ENCODE measurements around the gene TPX2. TPM values are rescaled to one million over a fixed set of nuclear protein-coding genes. Genes with fewer than 3 reads are reported as not detected.
"Not testable (repeated sequence)": the region's sequence is repeated elsewhere in the genome, so short reads cannot be mapped to it uniquely, and the experiment has no call there.

The TPX2 gene
- total RNA-seq, 2 donors from 2014 or later = 51.8 to 102 TPM

DNA sequence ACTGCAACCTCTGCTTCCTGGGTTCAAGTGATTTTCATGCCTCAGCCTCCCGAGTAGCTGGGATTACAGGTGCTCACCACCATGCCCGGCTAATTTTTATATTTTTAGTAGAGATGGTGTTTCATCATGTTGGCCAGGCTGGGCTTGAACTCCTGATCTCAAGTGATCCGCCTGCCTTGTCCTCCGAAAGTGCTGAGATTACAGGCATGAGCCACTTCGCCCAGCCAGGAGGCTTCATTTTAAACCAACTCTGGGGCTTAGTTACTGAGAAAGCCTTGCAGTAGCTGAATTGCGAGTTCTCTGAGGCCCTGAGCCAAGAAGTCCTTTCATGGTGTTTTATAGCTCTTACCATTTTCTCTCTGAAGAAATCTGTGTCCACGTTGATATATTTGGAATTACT, 75.1 kb downstream of the TPX2 start:
- not testable (repeated sequence) for H3K4me1 Mint-ChIP-seq (ENCODE audit: low read depth in 2 of 2); H3K36me3 Mint-ChIP-seq; DNase-seq (ENCODE audit: low spot score); ATAC-seq; H3K4me3 Mint-ChIP-seq; H3K27ac Mint-ChIP-seq; H3K27me3 Mint-ChIP-seq; H3K9me3 Mint-ChIP-seq

DNA sequence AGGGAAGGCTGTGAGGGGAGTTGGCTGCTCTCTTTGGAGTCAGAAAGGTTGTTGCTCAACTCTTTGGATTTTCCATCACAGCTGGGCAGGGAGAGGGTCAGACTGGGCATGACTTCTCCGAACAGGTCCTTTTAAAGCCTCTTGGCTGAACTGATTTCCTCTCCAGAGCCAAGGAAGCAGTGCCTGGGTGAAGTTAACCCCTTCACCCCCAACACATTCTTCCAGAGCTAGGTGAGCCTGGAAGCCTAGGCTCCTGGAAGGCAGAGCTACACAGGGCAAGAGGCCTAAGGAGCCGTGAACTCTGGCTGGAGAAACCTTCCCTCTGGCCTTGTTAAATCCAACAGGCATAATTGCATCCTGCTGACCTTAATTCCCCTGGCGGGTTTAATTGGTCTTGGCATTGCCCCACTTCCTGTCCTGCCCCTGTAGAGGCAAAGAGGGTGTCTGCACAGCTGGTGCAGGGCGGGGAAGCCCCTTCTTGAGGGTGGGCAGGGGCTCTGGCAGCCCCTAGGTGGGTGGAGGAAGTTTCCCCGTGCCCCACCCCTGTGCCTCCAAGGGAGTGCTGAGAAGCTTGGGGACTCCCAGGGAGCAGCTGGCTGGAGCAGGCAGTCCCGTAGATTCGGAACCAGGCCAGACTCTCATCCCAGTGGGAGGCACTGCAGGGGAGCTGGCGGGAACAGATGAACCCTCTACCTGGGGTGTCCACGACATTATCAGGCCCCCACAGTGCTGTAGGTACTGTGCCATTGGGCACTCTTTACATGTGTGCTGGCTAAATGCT, 76.5 kb downstream of the TPX2 start:
- Mint-ChIP-seq H3K4me1 (ENCODE audit: low read depth in 2 of 2) (no peaks in the 10 kb centered on the region), H3K9me3 (no peaks in the 10 kb centered on the region), H3K27me3 (no peaks in the 10 kb centered on the region), H3K27ac (no peak overlapping the region), H3K36me3 (no peaks in the 10 kb centered on the region), H3K4me3 (no peak overlapping the region)
- ATAC-seq (no peak), DNase-seq (ENCODE audit: low spot score) (no peak)

DNA sequence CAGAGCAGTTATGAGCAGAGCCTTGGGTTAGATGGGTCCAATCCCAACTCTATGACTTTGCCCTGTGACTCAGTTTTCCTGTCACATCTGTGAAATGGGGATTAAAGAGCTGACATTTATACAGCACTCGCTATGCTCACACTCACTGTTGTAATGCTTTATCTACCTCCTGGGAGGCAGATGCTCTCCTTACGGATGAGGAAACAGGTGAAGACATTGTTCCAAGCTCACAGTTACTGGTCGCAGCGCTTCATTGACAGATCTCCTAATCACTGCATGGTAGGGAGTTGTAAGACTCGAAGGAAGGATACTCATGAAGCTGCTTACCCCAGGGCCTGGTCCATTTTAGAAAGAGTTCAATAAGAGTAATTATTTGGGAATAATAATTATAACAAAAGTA, 77.1 kb downstream of the TPX2 start:
- Mint-ChIP-seq H3K4me3 (no peak overlapping the region), H3K27me3 (no peaks in the 10 kb centered on the region), H3K9me3 (no peaks in the 10 kb centered on the region), H3K27ac (no peak overlapping the region), H3K36me3 (no peaks in the 10 kb centered on the region), H3K4me1 (ENCODE audit: low read depth in 2 of 2) (no peaks in the 10 kb centered on the region)
- DNase-seq (ENCODE audit: low spot score) = no peak
- no peak for ATAC-seq

DNA sequence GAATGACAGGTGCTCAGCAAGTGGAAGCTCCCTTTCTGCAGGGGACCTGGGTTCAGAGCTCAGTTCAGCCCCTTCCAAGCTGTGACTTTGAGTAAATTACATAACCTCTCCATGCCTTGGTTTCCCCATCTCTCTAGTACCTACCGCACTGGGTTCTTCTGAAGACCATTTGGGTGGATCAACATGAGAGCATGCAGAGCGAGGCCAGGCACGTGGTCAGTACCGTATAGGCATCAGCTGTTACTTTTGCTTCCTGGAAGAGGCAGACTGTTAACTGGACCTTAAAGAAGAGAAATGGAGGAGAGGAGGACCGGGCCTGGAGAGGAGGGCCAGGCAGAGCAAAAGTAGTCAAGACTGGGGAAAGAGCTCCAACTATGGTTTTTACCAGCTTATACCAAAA, 78.4 kb downstream of the TPX2 start:
- Mint-ChIP-seq H3K9me3 (no peaks in the 10 kb centered on the region), H3K4me3 (no peak overlapping the region), H3K27ac (no peak overlapping the region), H3K36me3 (no peaks in the 10 kb centered on the region), H3K27me3 (peaks cover 0 to 4% of the 10 kb centered on the region in 2 donors), H3K4me1 (ENCODE audit: low read depth in 2 of 2) (peaks cover 0 to 4% of the 10 kb centered on the region in 2 donors)
- DNase-seq (ENCODE audit: low spot score) (no peak), ATAC-seq (no peak)

DNA sequence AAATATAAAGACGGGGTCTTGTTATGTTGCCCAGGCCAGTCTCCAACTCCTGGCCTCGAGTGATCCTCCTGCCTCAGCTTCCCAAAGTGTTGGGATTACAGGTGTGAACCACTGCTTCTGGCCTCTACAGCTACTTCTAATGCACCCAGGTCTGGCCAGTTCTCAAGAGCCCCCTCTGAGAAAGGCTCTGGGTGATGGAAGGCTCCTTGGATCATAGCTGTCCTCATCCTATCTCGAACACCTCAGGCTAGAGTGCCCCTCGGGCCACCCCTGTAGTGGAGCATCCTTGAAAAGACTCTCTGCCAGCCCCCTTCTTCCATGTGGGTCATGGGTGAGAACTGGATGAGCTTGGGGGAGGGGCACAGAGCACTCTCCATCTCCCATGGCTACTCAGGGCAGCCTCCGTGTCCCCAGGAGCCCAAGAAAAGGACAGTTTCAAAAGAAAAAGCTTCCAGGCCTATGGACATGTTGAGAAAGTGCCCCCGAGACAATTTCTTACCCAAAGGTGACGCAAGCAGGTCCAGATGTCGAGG, 79.4 kb downstream of the TPX2 start:
- peaks cover 0 to 4% of the 10 kb centered on the region in 2 donors for H3K4me1 Mint-ChIP-seq (ENCODE audit: low read depth in 2 of 2)
- no peak for ATAC-seq
- DNase-seq (ENCODE audit: low spot score) = no peak
- no peak overlapping the region for H3K27ac Mint-ChIP-seq
- no peaks in the 10 kb centered on the region for H3K36me3 Mint-ChIP-seq
- H3K27me3 Mint-ChIP-seq = peaks cover 0 to 4% of the 10 kb centered on the region in 2 donors
- H3K9me3 Mint-ChIP-seq = no peaks in the 10 kb centered on the region
- no peak overlapping the region for H3K4me3 Mint-ChIP-seq

DNA sequence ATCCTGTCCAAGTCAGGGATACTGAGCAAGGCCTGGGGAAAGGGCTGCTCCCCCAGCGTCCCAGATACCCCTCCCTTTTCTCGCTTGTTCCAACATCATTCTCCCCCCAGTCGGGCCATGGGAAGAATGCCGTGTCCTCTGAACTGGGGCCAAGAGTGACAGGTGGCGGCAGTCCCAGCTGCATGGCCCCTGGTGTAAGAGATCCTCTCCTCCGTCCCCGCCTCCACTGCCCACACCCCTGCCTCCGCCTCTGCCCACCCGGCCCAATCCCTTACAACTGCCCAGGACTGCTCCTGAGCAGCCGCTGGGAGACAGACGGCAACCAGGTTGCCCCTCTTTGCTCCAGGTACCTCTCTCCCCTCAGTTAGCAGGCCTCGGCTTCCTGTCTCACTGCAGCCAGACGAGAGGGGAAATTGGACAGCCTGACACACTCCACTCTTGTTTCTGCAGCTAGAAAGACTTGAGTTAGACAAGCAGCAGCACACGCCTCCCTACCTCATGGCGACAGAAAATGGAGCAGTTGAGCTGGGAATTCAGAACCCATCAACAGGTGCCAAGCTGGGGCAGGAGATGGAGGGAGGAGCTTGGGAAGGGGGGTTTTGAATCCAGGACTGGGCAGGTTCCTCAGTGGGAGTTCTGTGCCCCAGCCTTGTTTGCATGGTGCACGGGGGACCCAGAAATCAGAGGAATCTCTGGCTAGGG, 80.1 kb downstream of the TPX2 start, which contains the start of gene MYLK2:
TSS of gene MYLK2 (plus strand) at position 274 of the 702 bp plus-strand sequence. CDS start at position 499, 225 bp downstream.
- ATAC-seq (no peak), DNase-seq (ENCODE audit: low spot score) (no peak)
- no peaks in the 10 kb centered on the region for H3K36me3 Mint-ChIP-seq
- H3K4me3 Mint-ChIP-seq = no peak within 1 kb of the TSS
- no peaks in the 10 kb centered on the region for H3K9me3 Mint-ChIP-seq
- H3K27me3 Mint-ChIP-seq = peaks cover 0 to 7% of the 10 kb centered on the region in 2 donors
- H3K27ac Mint-ChIP-seq = no peak within 1 kb of the TSS
- H3K4me1 Mint-ChIP-seq (ENCODE audit: low read depth in 2 of 2) = peaks cover 0 to 4% of the 10 kb centered on the region in 2 donors

DNA sequence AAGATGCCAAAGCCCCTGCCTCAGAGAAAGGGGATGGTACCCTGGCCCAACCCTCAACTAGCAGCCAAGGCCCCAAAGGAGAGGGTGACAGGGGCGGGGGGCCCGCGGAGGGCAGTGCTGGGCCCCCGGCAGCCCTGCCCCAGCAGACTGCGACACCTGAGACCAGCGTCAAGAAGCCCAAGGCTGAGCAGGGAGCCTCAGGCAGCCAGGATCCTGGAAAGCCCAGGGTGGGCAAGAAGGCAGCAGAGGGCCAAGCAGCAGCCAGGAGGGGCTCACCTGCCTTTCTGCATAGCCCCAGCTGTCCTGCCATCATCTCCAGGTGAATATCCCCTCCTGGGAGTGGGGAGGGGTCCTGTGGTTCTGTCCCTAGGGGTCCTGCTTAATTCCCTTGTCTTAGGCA, 81.1 kb downstream of the TPX2 start:
- peaks cover 0 to 7% of the 10 kb centered on the region in 2 donors for H3K27me3 Mint-ChIP-seq
- DNase-seq (ENCODE audit: low spot score) = no peak
- H3K4me1 Mint-ChIP-seq (ENCODE audit: low read depth in 2 of 2) = peaks cover 0 to 4% of the 10 kb centered on the region in 2 donors
- H3K27ac Mint-ChIP-seq = no peak overlapping the region
- ATAC-seq = no peak
- no peak overlapping the region for H3K4me3 Mint-ChIP-seq
- no peaks in the 10 kb centered on the region for H3K36me3 Mint-ChIP-seq
- no peaks in the 10 kb centered on the region for H3K9me3 Mint-ChIP-seq

DNA sequence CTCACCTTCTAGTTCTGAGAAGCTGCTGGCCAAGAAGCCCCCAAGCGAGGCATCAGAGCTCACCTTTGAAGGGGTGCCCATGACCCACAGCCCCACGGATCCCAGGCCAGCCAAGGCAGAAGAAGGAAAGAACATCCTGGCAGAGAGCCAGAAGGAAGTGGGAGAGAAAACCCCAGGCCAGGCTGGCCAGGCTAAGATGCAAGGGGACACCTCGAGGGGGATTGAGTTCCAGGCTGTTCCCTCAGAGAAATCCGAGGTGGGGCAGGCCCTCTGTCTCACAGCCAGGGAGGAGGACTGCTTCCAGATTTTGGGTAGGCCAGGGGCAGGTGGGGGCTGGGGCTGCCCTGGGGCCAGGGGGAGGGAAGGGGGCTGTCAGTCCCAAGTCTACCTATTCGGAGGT, 82.3 kb downstream of the TPX2 start:
- peaks cover 0 to 7% of the 10 kb centered on the region in 2 donors for H3K27me3 Mint-ChIP-seq
- no peak for DNase-seq (ENCODE audit: low spot score)
- no peak overlapping the region for H3K4me3 Mint-ChIP-seq
- H3K36me3 Mint-ChIP-seq = no peaks in the 10 kb centered on the region
- H3K4me1 Mint-ChIP-seq (ENCODE audit: low read depth in 2 of 2) = peaks cover 0 to 4% of the 10 kb centered on the region in 2 donors
- H3K9me3 Mint-ChIP-seq = no peaks in the 10 kb centered on the region
- ATAC-seq = no peak
- no peak overlapping the region for H3K27ac Mint-ChIP-seq

DNA sequence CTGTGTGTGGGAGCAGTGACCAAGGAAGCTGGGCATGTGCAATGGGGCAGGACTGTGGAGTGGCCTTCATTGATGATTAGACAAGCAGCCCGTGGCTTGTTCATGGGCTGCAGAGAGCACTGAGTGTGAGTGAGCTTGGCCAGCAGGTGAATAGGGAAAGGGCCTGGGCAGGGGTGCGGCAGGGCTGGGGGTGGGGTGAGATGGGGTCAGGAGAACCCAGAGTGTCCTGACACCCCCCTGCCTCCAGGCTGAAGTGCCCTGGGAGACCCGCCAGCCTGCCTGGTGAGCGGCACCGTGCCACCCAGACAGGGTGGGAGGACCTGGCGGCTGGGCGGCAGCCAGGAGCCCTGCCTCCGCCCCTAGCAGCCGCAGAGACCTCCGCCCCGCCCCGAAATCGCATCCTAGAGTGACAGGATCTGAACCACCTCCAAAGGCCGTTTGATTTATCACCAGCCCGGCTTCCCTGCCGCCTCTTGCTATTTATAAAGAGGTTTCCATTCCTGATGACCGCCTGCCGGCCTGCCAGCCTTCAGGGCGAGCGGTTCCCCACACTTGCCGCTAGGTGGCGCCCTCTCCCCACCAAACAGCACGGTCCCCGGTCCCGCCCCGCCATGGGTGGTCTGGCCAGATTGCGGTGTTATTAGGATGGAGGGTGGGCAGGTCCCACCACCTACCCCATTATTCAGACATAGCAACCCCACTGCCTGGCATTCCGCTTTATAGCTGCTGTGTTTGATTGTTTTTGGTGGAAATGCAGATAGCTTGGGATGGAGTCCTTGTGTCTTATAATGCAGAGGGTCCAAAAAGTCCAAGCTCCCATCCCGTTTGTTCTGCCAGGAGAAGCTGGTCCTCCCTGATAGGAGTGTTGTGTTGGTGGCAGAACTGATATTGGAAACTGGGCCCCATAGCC, 83.6 kb downstream of the TPX2 start:
- no peak overlapping the region for H3K27ac Mint-ChIP-seq
- ATAC-seq = peak; percentile 79 to 84
- no peaks in the 10 kb centered on the region for H3K36me3 Mint-ChIP-seq
- H3K4me1 Mint-ChIP-seq (ENCODE audit: low read depth in 2 of 2) = peaks cover 0 to 4% of the 10 kb centered on the region in 2 donors
- DNase-seq (ENCODE audit: low spot score) = peak; percentile 72
- no peaks in the 10 kb centered on the region for H3K9me3 Mint-ChIP-seq
- no peak overlapping the region for H3K4me3 Mint-ChIP-seq
- H3K27me3 Mint-ChIP-seq = peaks cover 0 to 7% of the 10 kb centered on the region in 2 donors

DNA sequence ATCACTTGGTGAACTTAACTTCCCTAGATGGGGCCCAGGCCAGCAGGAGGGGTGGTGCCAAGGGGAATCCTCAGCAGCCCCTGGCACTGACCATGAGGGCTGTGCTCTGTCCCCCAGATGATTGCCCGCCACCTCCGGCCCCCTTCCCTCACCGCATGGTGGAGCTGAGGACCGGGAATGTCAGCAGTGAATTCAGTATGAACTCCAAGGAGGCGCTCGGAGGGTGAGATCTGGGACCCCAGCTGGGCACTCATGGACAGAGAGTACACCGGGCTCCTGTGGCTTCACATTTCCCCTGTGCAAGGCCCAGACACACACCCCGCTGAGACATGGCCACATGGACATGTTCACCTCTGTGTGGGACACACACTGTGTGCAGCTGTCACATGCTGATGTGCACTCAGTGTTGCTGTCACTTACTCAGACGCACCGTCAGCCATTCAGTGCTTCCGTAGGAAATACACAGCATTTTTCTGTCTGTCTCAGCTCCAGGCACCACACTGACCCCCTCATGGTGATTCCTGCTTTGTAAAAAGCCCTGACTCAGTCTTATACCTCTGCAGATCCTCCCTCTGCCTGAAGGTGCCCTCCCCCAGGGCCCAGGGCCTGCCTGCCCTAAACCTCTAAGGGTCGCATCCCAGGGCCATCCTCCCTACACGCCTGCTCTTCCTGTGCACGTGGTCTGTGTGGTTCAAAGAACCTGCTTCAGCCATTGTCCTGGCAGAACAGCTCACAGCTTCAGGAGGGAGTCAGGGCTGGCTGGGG, 84.5 kb downstream of the TPX2 start:
- H3K27me3 Mint-ChIP-seq = peaks cover 0 to 7% of the 10 kb centered on the region in 2 donors
- no peak overlapping the region for H3K27ac Mint-ChIP-seq
- ATAC-seq (no peak), DNase-seq (ENCODE audit: low spot score) (no peak)
- no peak overlapping the region for H3K4me3 Mint-ChIP-seq
- H3K9me3 Mint-ChIP-seq = no peaks in the 10 kb centered on the region
- H3K4me1 Mint-ChIP-seq (ENCODE audit: low read depth in 2 of 2) = peaks cover 0 to 4% of the 10 kb centered on the region in 2 donors
- no peaks in the 10 kb centered on the region for H3K36me3 Mint-ChIP-seq

DNA sequence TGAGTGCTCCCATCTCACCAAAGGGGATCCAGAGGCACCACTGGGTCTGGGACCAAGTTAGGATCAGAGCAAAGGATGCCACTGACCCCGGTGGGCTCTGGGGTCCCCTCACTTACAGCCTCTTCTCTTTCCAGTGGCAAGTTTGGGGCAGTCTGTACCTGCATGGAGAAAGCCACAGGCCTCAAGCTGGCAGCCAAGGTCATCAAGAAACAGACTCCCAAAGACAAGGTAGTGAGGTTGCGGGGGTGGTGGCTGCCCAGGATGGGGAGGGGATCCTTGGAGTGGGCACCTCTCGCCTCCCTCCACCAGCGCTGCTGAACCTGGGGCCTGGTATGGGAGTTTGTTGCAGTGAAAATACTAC, 85.0 kb downstream of the TPX2 start:
- no peaks in the 10 kb centered on the region for H3K36me3 Mint-ChIP-seq
- peaks cover 0 to 7% of the 10 kb centered on the region in 2 donors for H3K27me3 Mint-ChIP-seq
- H3K9me3 Mint-ChIP-seq = no peaks in the 10 kb centered on the region
- DNase-seq (ENCODE audit: low spot score) = no peak
- H3K4me1 Mint-ChIP-seq (ENCODE audit: low read depth in 2 of 2) = peaks cover 0 to 4% of the 10 kb centered on the region in 2 donors
- no peak overlapping the region for H3K27ac Mint-ChIP-seq
- ATAC-seq = no peak
- H3K4me3 Mint-ChIP-seq = no peak overlapping the region

DNA sequence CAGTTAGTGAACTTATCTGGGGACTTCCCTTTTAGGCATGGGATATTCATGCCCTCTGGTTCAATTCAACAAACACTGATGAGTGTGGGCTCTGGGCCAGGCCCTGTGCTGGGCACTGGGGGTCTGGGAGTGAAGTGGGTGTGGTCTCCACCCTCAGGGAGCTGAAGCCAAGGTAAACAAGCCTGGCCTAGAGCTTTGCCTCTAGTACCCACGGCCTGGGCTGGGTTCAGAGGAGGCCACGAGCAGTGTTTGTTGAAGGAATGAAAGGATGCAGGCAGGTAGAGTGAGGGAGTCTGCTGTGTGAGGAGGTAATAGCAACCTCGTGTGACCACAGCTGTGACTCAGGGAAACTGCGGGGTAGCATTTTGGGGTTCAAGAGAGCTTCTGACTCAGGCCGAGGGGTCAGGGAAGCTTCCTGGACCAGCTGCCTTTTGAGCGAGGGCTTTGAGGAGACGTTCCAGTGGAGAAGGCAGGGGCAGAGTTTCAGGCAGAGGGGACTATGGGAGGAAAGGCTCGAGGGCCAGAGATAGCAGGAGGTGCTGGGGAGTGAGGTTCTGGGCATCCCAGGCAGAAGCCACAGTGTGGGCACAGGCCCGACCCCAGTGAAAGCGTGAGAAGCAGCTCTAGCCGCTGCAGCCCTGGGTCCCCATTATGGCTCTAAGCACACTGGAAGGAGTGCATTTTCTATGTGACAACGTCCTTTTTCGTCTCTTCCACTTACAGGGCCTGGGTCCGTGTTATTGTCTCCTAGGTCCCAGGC, 85.6 kb downstream of the TPX2 start:
- peaks cover 0 to 7% of the 10 kb centered on the region in 2 donors for H3K27me3 Mint-ChIP-seq
- DNase-seq (ENCODE audit: low spot score) (no peak), ATAC-seq (no peak)
- no peak overlapping the region for H3K27ac Mint-ChIP-seq
- H3K4me3 Mint-ChIP-seq = no peak overlapping the region
- H3K36me3 Mint-ChIP-seq = no peaks in the 10 kb centered on the region
- peaks cover 0 to 4% of the 10 kb centered on the region in 2 donors for H3K4me1 Mint-ChIP-seq (ENCODE audit: low read depth in 2 of 2)
- H3K9me3 Mint-ChIP-seq = no peaks in the 10 kb centered on the region
